ENCODE results near the gene LGALS9C.
"Not testable (repeated sequence)": the region's sequence is repeated elsewhere in the genome, so short reads cannot be mapped to it uniquely, and the experiment has no call there.

Gene LGALS9C

GRCh38 chr17:18476508-18477308, at the start of gene LGALS9C:
TSS of gene LGALS9C (plus strand) at chr17:18476789. CDS start at chr17:18476855, 66 bp downstream.
- DNase-seq = not testable (repeated sequence)

- not testable (repeated sequence) for DNase-seq
Measured at GRCh38 chr17:18432206-18432605, 44.4 kb upstream of the LGALS9C start.

- DNase-seq = not testable (repeated sequence)
Measured at GRCh38 chr17:18439465-18439870, 37.1 kb upstream of the LGALS9C start.

GRCh38 chr17:18442093-18442492, 34.5 kb upstream of the LGALS9C start:
- not testable (repeated sequence) for DNase-seq

GRCh38 chr17:18442532-18442931, 34.1 kb upstream of the LGALS9C start:
- DNase-seq = not testable (repeated sequence)

GRCh38 chr17:18447476-18448205, 28.9 kb upstream of the LGALS9C start:
- DNase-seq = not testable (repeated sequence)

- not testable (repeated sequence) for DNase-seq
Measured at GRCh38 chr17:18448311-18448710, 28.3 kb upstream of the LGALS9C start.

- not testable (repeated sequence) for DNase-seq
Measured at GRCh38 chr17:18449833-18450232, 26.8 kb upstream of the LGALS9C start.

GRCh38 chr17:18450998-18451397, 25.6 kb upstream of the LGALS9C start:
- DNase-seq = not testable (repeated sequence)

GRCh38 chr17:18451969-18452368, 24.6 kb upstream of the LGALS9C start:
- not testable (repeated sequence) for DNase-seq

GRCh38 chr17:18459035-18459434, 17.6 kb upstream of the LGALS9C start:
- not testable (repeated sequence) for DNase-seq

- DNase-seq = not testable (repeated sequence)
Measured at GRCh38 chr17:18463831-18464502, 12.6 kb upstream of the LGALS9C start.

GRCh38 chr17:18466250-18466983, 10.2 kb upstream of the LGALS9C start:
- DNase-seq = not testable (repeated sequence)

GRCh38 chr17:18467001-18467400, 9.6 kb upstream of the LGALS9C start:
- not testable (repeated sequence) for DNase-seq

- not testable (repeated sequence) for DNase-seq
Measured at GRCh38 chr17:18468472-18469171, 8.0 kb upstream of the LGALS9C start.

- DNase-seq = not testable (repeated sequence)
Measured at GRCh38 chr17:18469837-18470236, 6.8 kb upstream of the LGALS9C start.

GRCh38 chr17:18470345-18470930, 6.2 kb upstream of the LGALS9C start:
- DNase-seq = not testable (repeated sequence)

- DNase-seq = not testable (repeated sequence)
Measured at GRCh38 chr17:18473967-18474366, 2.6 kb upstream of the LGALS9C start.

- not testable (repeated sequence) for DNase-seq
Measured at GRCh38 chr17:18474754-18475153, 1.8 kb upstream of the LGALS9C start.

GRCh38 chr17:18477367-18477766, 778 bp downstream of the LGALS9C start:
- DNase-seq = not testable (repeated sequence)

GRCh38 chr17:18478362-18478761, 1.8 kb downstream of the LGALS9C start:
- not testable (repeated sequence) for DNase-seq

All from NCI-H1048 (cell line).